ENCODE results near the gene UVRAG. TPM values are rescaled to one million over a fixed set of nuclear protein-coding genes. Genes with fewer than 3 reads are reported as not detected.

UVRAG gene
- total RNA-seq, 1 donor from 2014 or later = 34.0 TPM

- Histone ChIP-seq H3K4me1 (peaks cover 11% of the 10 kb centered on the region), H2AFZ (replicated peaks) (no peak overlapping the region), H3K4me2 (no peak overlapping the region), H3K36me3 (no peaks in the 10 kb centered on the region), H3F3A (ENCODE audit: low read depth) (no peaks in the 10 kb centered on the region), H4K20me1 (ENCODE audit: low read depth) (peaks cover 8% of the 10 kb centered on the region), H3K4me3 (no peak overlapping the region), H3K79me2 (ENCODE audit: low read depth) (peaks cover 6% of the 10 kb centered on the region), H3K9ac (no peak overlapping the region), H3K9me3 (ENCODE audit: low read depth) (no peaks in the 10 kb centered on the region), H3K27me3 (no peaks in the 10 kb centered on the region), H3K27ac (no peak overlapping the region)
- peaks cover 23% of the 10 kb centered on the region for H3K4me1 Mint-ChIP-seq
- TF ChIP-seq EZH2phosphoT487 (IDR thresholded peaks at IDR 0.05) (no peak), CTCF (IDR thresholded peaks at IDR 0.05) (no peak), EZH2 (IDR thresholded peaks at IDR 0.05) (no peak)
- H3K9me3 Mint-ChIP-seq = no peaks in the 10 kb centered on the region
- H3K36me3 Mint-ChIP-seq = peaks cover 17% of the 10 kb centered on the region
- DNase-seq (ENCODE audit: low spot score) = no peak
- no peak overlapping the region for H3K27ac Mint-ChIP-seq
- no peak overlapping the region for H3K4me3 Mint-ChIP-seq
- peaks cover 1% of the 10 kb centered on the region for H3K27me3 Mint-ChIP-seq (ENCODE audit: insufficient read depth, low read depth)
Observed at GRCh38 chr11:75853971-75854370, 39.0 kb downstream of the UVRAG start.

- no peaks in the 10 kb centered on the region for H3K9me3 ChIP-seq (ENCODE audit: low read depth)
- H3K4me1 ChIP-seq = peaks cover 11% of the 10 kb centered on the region
- H2AFZ ChIP-seq (replicated peaks) = no peak overlapping the region
- H3K9ac ChIP-seq = no peak overlapping the region
- H3K27ac Mint-ChIP-seq = no peak overlapping the region
- no peak overlapping the region for H3K4me2 ChIP-seq
- H3K4me3 ChIP-seq = no peak overlapping the region
- H3K4me1 Mint-ChIP-seq = peaks cover 18% of the 10 kb centered on the region
- TF ChIP-seq EZH2 (IDR thresholded peaks at IDR 0.05) (no peak), CTCF (IDR thresholded peaks at IDR 0.05) (no peak), EZH2phosphoT487 (IDR thresholded peaks at IDR 0.05) (no peak)
- H3K9me3 Mint-ChIP-seq = no peaks in the 10 kb centered on the region
- no peaks in the 10 kb centered on the region for H3K36me3 ChIP-seq
- peaks cover 17% of the 10 kb centered on the region for H3K36me3 Mint-ChIP-seq
- peaks cover 8% of the 10 kb centered on the region for H4K20me1 ChIP-seq (ENCODE audit: low read depth)
- H3K27ac ChIP-seq = no peak overlapping the region
- DNase-seq (ENCODE audit: low spot score) = no peak
- no peak overlapping the region for H3K4me3 Mint-ChIP-seq
- peaks cover 6% of the 10 kb centered on the region for H3K79me2 ChIP-seq (ENCODE audit: low read depth)
- peaks cover 2% of the 10 kb centered on the region for H3K27me3 Mint-ChIP-seq (ENCODE audit: insufficient read depth, low read depth)
- H3K27me3 ChIP-seq = no peaks in the 10 kb centered on the region
- H3F3A ChIP-seq (ENCODE audit: low read depth) = no peaks in the 10 kb centered on the region
Observed at GRCh38 chr11:75855206-75855605, 40.2 kb downstream of the UVRAG start.

GRCh38 chr11:75856912-75857311, 41.9 kb downstream of the UVRAG start:
- Histone ChIP-seq H3K9me3 (ENCODE audit: low read depth) (no peaks in the 10 kb centered on the region), H3K4me2 (no peak overlapping the region), H3K9ac (no peak overlapping the region), H3K27me3 (no peaks in the 10 kb centered on the region), H3K4me1 (no peaks in the 10 kb centered on the region), H3K36me3 (no peaks in the 10 kb centered on the region), H4K20me1 (ENCODE audit: low read depth) (no peaks in the 10 kb centered on the region), H3F3A (ENCODE audit: low read depth) (no peaks in the 10 kb centered on the region), H2AFZ (replicated peaks) (no peak overlapping the region), H3K79me2 (ENCODE audit: low read depth) (no peaks in the 10 kb centered on the region), H3K27ac (no peak overlapping the region), H3K4me3 (no peak overlapping the region)
- Mint-ChIP-seq H3K4me1 (peaks cover 6% of the 10 kb centered on the region), H3K27ac (no peak overlapping the region), H3K27me3 (ENCODE audit: insufficient read depth, low read depth) (peaks cover 2% of the 10 kb centered on the region), H3K36me3 (peaks cover 17% of the 10 kb centered on the region), H3K9me3 (no peaks in the 10 kb centered on the region), H3K4me3 (no peak overlapping the region)
- no peak for DNase-seq (ENCODE audit: low spot score)
- TF ChIP-seq EZH2phosphoT487 (IDR thresholded peaks at IDR 0.05) (no peak), CTCF (IDR thresholded peaks at IDR 0.05) (no peak), EZH2 (IDR thresholded peaks at IDR 0.05) (no peak)

Measured in neural progenitor cell (in vitro differentiated cells).